ENCODE data around the gene IGSF3. TPM values are rescaled to one million over a fixed set of nuclear protein-coding genes. Genes with fewer than 3 reads are reported as not detected.

IGSF3 gene
- total and polyA plus RNA-seq, 2 of the 13 experiments (the other 11 are each of a cell fraction or from before 2014, with no cell fraction given), result 0.11 to 0.16 TPM

DNA sequence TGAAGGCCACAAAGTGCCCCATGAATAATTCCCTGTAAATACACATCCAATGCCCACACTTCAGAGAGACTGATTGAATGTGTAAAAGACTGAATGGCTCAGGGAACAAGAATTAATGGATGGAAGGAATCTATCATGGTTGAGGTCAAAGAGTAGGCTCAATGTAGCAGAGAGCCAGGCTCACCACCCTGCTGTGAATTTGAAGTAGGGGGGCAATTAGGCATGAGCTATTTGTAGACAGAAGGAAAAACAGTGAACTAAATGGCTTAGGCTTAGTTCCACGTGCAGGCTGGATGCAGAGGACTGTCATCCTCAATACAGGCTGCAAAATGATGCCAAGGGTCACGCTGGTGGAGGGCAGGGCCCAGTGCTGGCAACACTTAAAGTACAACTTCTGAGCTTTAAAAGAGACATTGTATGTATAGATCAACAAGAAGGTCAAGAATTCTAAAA is 22.9 kb upstream of the IGSF3 start:
- Histone ChIP-seq H2AFZ (ENCODE audit: low read length) (no peak overlapping the region), H3K4me3 (replicated peaks in 1 of 3; ENCODE audit: insufficient read depth in 1 of 3, low read depth in 2 of 3, low read length in 3 of 3) (no peak overlapping the region), H3K79me2 (ENCODE audit: insufficient read depth, low read length) (no peaks in the 10 kb centered on the region), H3K36me3 (replicated peaks in 1 of 2; ENCODE audit: control insufficient read depth in 1 of 2, insufficient read depth in 2 of 2, low read length in 2 of 2) (no peaks in the 10 kb centered on the region), H4K20me1 (ENCODE audit: insufficient read depth, low read length) (no peaks in the 10 kb centered on the region), H3K4me2 (ENCODE audit: low read depth, low read length) (no peak overlapping the region), H3K9ac (ENCODE audit: insufficient read depth, low read depth, low read length) (no peak overlapping the region), H3K27me3 (ENCODE audit: control insufficient read depth in 1 of 2, insufficient read depth in 2 of 2, low read length in 2 of 2) (no peaks in the 10 kb centered on the region; a peak in 1 of 5 replicates), H3K27ac (ENCODE audit: extremely low read length, insufficient read depth, low read length) (no peak overlapping the region), H3K9me3 (ENCODE audit: low read length) (no peaks in the 10 kb centered on the region), H3K4me1 (ENCODE audit: insufficient read depth, low read length) (peaks cover 17% of the 10 kb centered on the region)
- intact Hi-C loops (cut with micrococcal nuclease; ENCODE audit: unreplicated experiment) (no loop called here), in situ Hi-C loops (cut with HindIII; ENCODE audit: extremely low pct_ligation_motif_present, low pct_unique_long_range_greater_than_20kb) (no loop called here)
- WGBS (ENCODE audit: low lambda C conversion rate), result 0% methylated on average over 2 of the region's 2 CpGs
- CTCF ChIA-PET (ENCODE audit: low intra/inter-chr PET ratio, low total read pairs), result no interaction called here
- DNase-seq (ENCODE audit: low spot score) (no peak), ATAC-seq (no peak), FAIRE-seq (no peak)
- BruUV-seq (replicated peaks), result no TSS peak
- POLR2A ChIA-PET, result no interaction called here
- no peak for TF ChIP-seq ATF7-NPFF (CRISPR knock-in tag; IDR thresholded peaks at IDR 0.05; ENCODE audit: low read depth)
- no peak for TF ChIP-seq ZSCAN30 (CRISPR knock-in tag; IDR thresholded peaks at IDR 0.05)
- TF ChIP-seq, protein P1, sequence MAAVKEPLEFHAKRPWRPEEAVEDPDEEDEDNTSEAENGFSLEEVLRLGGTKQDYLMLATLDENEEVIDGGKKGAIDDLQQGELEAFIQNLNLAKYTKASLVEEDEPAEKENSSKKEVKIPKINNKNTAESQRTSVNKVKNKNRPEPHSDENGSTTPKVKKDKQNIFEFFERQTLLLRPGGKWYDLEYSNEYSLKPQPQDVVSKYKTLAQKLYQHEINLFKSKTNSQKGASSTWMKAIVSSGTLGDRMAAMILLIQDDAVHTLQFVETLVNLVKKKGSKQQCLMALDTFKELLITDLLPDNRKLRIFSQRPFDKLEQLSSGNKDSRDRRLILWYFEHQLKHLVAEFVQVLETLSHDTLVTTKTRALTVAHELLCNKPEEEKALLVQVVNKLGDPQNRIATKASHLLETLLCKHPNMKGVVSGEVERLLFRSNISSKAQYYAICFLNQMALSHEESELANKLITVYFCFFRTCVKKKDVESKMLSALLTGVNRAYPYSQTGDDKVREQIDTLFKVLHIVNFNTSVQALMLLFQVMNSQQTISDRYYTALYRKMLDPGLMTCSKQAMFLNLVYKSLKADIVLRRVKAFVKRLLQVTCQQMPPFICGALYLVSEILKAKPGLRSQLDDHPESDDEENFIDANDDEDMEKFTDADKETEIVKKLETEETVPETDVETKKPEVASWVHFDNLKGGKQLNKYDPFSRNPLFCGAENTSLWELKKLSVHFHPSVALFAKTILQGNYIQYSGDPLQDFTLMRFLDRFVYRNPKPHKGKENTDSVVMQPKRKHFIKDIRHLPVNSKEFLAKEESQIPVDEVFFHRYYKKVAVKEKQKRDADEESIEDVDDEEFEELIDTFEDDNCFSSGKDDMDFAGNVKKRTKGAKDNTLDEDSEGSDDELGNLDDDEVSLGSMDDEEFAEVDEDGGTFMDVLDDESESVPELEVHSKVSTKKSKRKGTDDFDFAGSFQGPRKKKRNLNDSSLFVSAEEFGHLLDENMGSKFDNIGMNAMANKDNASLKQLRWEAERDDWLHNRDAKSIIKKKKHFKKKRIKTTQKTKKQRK (IDR thresholded peaks at IDR 0.05; ENCODE audit: low read length), result no peak
- TF ChIP-seq BRD4 (CRISPR knock-in tag; IDR thresholded peaks at IDR 0.05), result no peak
- TF ChIP-seq, protein P2, sequence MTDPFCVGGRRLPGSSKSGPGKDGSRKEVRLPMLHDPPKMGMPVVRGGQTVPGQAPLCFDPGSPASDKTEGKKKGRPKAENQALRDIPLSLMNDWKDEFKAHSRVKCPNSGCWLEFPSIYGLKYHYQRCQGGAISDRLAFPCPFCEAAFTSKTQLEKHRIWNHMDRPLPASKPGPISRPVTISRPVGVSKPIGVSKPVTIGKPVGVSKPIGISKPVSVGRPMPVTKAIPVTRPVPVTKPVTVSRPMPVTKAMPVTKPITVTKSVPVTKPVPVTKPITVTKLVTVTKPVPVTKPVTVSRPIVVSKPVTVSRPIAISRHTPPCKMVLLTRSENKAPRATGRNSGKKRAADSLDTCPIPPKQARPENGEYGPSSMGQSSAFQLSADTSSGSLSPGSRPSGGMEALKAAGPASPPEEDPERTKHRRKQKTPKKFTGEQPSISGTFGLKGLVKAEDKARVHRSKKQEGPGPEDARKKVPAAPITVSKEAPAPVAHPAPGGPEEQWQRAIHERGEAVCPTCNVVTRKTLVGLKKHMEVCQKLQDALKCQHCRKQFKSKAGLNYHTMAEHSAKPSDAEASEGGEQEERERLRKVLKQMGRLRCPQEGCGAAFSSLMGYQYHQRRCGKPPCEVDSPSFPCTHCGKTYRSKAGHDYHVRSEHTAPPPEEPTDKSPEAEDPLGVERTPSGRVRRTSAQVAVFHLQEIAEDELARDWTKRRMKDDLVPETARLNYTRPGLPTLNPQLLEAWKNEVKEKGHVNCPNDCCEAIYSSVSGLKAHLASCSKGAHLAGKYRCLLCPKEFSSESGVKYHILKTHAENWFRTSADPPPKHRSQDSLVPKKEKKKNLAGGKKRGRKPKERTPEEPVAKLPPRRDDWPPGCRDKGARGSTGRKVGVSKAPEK (CRISPR knock-in tag; IDR thresholded peaks at IDR 0.05; ENCODE audit: borderline replicate concordance), result no peak
- no peak for TF ChIP-seq SCMH1 (CRISPR knock-in tag; IDR thresholded peaks at IDR 0.05; ENCODE audit: borderline replicate concordance)
- TF ChIP-seq RBFOX2 (IDR thresholded peaks at IDR 0.05; ENCODE audit: low read depth, low read length), result no peak
- no peak for TF ChIP-seq ZNF781 (CRISPR knock-in tag; IDR thresholded peaks at IDR 0.05; ENCODE audit: borderline replicate concordance, not compliant biosample characterization)
- TF ChIP-seq NFE2 (CRISPR knock-in tag; IDR thresholded peaks at IDR 0.05), result no peak
- TF ChIP-seq ZSCAN31 (CRISPR knock-in tag; IDR thresholded peaks at IDR 0.05; ENCODE audit: low read depth), result no peak
- TF ChIP-seq, protein P3, sequence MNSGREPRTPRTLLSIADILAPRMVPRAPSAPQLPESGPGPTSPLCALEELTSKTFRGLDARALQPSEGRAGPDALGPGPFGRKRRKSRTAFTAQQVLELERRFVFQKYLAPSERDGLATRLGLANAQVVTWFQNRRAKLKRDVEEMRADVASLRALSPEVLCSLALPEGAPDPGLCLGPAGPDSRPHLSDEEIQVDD (CRISPR knock-in tag; IDR thresholded peaks at IDR 0.05; ENCODE audit: borderline replicate concordance), result no peak
